HG03521 (cell line): Measurements from ENCODE around the gene IL1RAPL1.

Experiments
- ATAC-seq: cut with Tn5 transposase; IDR thresholded peaks from one replicate; pipeline ENCODE4 v1.9.1; 2021; ENCODE audit warnings: mild to moderate bottlenecking, moderate library complexity; ENCODE audit not compliant: unreplicated experiment

Gene IL1RAPL1

GRCh38 chrX:29388509-29388908, 801.3 kb downstream of the IL1RAPL1 start:
- no peak for ATAC-seq

- ATAC-seq, result no peak
These were observed 810.3 kb downstream of the IL1RAPL1 start for GRCh38 chrX:29397506-29397905.

- no peak for ATAC-seq
These were observed 820.1 kb downstream of the IL1RAPL1 start for GRCh38 chrX:29407357-29407756.

- no peak for ATAC-seq
These were observed 832.7 kb downstream of the IL1RAPL1 start for GRCh38 chrX:29419774-29420553.

GRCh38 chrX:29422034-29422433, 834.8 kb downstream of the IL1RAPL1 start:
- no peak for ATAC-seq

- no peak for ATAC-seq
These were observed 844.6 kb downstream of the IL1RAPL1 start for GRCh38 chrX:29431895-29432294.

- ATAC-seq, result no peak
These were observed 845.3 kb downstream of the IL1RAPL1 start for GRCh38 chrX:29432534-29432933.

- no peak for ATAC-seq
These were observed 847.7 kb downstream of the IL1RAPL1 start for GRCh38 chrX:29434939-29435338.

- ATAC-seq, result no peak
These were observed 848.1 kb downstream of the IL1RAPL1 start for GRCh38 chrX:29435396-29435795.

- ATAC-seq, result no peak
These were observed 860.6 kb downstream of the IL1RAPL1 start for GRCh38 chrX:29447867-29448266.

GRCh38 chrX:29453333-29453732, 866.1 kb downstream of the IL1RAPL1 start:
- no peak for ATAC-seq

- no peak for ATAC-seq
These were observed 868.5 kb downstream of the IL1RAPL1 start for GRCh38 chrX:29455702-29456101.

- ATAC-seq, result no peak
These were observed 873.8 kb downstream of the IL1RAPL1 start for GRCh38 chrX:29461039-29461438.

- no peak for ATAC-seq
These were observed 879.2 kb downstream of the IL1RAPL1 start for GRCh38 chrX:29466456-29466855.

GRCh38 chrX:29468911-29469494, 881.8 kb downstream of the IL1RAPL1 start:
- no peak for ATAC-seq

GRCh38 chrX:29470030-29470429, 882.8 kb downstream of the IL1RAPL1 start:
- ATAC-seq, result no peak

GRCh38 chrX:29471829-29472228, 884.6 kb downstream of the IL1RAPL1 start:
- no peak for ATAC-seq

- peak; percentile 40 for ATAC-seq
These were observed 890.6 kb downstream of the IL1RAPL1 start for GRCh38 chrX:29477878-29478277.

- ATAC-seq, result peak; percentile 87
These were observed 891.3 kb downstream of the IL1RAPL1 start for GRCh38 chrX:29478336-29479069.

- no peak for ATAC-seq
These were observed 900.0 kb downstream of the IL1RAPL1 start for GRCh38 chrX:29487214-29487613.

GRCh38 chrX:29487714-29488113, 900.5 kb downstream of the IL1RAPL1 start:
- no peak for ATAC-seq

GRCh38 chrX:29488919-29489318, 901.7 kb downstream of the IL1RAPL1 start:
- no peak for ATAC-seq
